ELF-1 (cell line): Measurements from ENCODE around the gene UNK.
"Not testable (repeated sequence)": the region's sequence is repeated elsewhere in the genome, so short reads cannot be mapped to it uniquely, and the experiment has no call there.

Source experiments
- DNase-seq: peaks from one replicate; pipeline ENCODE4 v3.0.0-alpha.2; 2016; ENCODE audit warnings: low read depth, low spot score

UNK gene

DNA sequence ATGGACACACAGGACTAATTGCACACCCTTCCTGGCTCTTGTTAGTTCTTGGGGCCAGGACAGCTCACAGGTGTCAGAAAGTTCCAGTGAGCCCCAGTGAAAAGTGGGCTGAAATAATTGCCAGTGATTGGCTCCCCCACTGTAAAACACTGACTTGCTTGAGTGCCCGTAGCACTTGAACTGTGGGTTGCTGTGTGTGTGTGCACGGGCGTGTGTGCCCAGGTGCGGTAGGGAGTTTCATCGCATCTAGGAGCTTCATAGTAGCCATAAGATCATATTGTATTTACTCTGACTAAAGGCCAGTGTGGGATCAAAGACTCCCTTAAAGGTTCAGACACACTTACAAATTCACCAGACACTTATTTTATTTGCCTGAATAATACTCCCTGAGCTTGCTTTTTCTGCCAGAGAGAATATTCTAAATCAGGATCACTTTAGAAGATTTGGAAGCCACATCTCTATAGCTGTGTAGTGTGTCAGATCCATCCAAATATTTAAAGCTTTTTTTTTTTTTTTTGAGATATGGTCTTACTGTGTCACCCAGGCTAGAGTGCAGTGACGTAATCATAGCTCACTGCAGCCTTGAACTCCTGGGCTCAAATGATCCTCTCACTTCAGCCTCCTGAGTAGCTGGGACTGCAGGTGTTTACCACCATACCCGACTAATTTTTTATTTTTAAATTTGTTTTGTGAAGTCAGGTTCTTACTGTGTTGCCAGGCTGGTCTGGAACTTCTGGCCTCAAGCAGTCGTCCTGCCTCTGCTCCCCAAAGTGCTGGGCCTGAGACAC lies 11.4 kb downstream of the UNK start:
- DNase-seq = no peak

DNA sequence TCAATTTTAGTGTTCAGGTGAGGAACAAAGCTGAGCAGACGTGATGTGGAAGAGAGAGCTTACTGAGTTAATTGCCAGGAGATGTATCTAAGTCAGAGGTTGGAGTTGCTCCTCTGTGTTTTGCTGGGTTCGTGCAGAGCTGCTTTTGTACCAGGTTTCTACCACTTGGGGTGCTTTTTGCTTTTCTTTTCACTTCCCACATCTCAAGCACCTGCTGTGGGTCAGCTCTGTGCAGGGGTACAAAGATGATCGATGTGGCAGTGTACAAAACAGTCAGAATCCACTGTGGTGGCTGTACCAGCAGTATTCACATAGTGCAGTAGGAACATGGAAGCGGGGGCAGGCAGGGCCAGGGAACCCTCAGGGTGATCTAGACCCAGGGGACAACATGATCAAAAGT lies 14.8 kb downstream of the UNK start:
- DNase-seq = no peak

DNA sequence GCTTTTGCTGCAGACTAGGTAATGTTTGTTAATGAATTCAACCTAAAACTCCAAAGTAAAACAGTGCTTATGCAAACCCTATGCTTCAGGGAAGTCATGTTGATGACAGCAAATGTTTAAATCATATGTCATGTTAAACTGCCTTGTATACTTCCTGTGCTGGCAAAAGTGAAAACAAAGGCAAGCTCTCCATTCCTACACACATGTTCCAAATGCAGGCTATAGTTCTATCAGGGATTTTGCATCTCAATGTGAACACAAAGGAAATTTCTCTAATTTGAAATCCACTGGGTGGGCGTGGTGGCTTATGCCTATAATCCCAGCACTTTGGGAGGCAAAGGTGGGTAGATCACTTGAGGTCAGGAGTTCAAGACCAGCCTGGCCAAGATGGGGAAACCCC lies 19.3 kb downstream of the UNK start:
- DNase-seq = no peak

DNA sequence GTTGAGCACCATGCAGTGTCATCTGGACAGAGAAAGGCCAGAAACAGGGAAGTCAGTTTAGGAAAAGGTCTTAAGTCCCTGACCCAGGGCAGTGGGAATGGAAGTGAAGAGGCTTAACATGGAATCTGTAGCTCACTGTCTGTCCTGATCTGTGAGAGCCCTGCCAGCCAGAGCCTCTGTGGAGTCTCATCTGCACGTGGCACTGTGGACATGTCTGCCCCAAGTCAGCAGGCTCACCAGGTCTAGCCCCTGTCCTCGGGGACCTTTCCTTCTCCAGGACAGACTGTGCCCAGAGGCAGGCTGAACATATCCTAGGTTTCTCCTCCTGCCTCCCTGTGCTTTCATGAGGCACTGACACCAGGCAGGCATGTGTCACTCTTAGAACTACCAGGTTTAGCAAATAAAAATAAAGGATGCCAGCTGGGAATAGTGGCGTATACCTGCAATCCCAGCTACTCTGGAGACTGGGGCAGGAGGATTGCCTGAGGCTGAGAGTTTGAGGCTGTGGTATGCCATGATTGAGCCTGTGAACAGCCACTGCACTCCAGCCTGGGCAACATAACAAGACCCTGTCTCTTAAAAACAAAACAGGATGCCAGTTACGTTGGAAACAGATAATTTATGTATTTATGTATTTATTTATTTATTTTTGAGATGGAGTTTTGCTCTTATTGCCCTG lies 22.4 kb downstream of the UNK start:
- peak; percentile 18 for DNase-seq

DNA sequence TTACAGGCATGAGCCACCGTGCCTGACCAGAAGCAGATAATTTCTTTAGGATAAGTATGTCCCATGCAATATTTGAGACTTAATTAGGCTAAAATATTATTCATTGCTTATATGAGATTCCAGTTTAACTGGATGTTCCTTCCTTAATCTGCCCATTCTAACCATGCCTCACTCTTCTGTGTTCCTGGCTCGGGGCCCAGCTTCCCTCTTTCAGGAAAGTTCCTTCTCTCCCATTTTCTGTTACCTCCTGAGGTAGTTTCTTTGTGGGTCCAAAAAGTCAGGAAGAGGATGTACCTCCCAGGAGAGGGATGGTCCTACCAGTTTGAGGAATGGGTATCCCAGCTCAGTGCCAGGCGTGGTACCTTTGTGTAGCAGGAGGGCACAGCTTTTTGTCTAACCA lies 23.3 kb downstream of the UNK start:
- DNase-seq = no peak

DNA sequence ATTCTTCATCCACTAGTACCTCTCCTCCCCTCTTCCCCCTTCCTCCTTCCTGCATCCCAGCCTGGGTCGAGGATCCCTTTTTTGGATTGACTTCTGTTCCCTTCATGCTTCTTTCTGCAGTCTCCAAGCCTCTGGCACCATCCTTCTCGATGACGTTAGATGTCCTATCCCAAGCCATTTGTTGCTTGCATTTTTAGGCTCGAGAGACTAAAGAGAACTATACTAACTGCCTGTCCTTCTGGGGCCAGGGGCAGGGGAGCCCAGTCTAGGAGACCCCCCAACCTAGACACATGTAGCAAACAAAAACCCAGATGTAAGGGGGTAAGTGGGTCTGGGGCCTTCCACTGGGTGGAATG lies 23.9 kb downstream of the UNK start:
- DNase-seq = no peak

DNA sequence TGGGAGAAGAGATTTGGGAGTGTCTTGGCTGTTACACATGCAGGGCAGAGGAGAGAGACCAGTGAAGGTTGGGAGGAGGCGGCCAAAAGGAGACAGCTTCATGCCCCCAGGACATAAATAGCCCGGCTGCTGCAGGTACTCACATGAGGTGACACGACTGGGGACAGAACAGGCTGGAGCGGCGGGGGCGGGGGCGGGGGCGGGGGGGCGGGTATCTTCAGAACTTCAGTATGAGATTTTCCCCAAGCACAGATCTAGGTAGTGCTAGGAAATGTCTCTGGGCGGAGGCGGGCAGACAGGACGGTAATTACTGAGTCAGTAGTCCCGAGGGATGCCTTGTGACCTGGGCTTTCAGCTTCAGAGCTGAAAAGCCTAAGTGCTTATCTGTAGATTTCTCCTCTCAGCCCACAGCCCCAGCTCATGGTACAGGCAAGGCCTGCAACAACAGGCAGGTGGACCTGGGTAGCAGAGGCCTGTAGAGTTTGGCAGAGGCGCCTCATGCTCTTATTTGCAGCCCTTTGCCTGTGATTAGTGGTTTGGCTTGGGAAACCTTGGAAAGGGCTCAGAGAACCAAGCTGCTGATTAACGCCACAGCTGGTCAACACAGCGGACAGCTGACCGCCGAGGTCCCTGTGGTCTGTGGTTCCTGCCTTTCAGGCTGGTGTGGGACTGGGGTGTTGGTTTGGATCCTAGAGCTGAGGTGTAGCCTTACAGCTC lies 24.5 kb downstream of the UNK start:
- peak; percentile 80 for DNase-seq

DNA sequence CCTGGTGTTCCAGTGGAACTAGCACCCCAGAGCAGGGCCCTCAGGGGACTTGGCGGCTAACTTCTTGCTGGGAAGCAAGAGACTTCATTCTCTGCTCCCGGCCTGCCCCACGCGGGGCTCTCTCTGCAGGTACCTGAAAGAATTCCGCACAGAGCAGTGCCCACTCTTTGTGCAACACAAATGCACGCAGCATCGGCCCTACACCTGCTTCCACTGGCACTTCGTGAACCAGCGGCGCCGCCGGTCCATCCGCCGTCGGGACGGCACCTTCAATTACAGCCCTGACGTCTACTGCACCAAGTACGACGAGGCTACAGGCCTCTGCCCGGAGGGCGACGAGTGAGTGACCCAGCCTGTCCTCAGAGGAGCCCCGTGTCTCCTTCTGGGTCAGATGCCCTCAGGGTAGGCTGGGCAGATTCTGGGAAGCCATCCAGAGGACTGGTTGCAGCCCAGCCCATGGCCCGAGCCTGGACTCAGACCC lies 25.1 kb downstream of the UNK start:
- no peak for DNase-seq

DNA sequence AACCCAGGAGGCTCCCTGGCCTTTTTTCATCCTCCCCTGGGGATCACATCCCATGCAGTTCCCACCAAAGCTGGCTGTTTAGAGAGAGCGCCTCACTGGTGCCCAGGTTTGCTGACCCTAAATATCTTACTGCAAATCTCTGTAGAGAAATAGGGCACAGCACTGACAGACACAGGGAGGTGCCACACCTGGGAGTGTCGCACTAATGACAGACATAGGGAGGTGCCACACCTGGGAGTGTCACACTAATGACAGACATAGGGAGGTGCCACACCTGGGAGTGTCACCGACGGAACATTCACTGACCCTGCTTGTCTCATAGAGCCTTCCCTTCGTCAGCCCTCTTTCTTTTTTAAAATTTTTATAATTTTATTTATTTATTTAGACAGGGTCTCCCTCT lies 25.6 kb downstream of the UNK start:
- no peak for DNase-seq

DNA sequence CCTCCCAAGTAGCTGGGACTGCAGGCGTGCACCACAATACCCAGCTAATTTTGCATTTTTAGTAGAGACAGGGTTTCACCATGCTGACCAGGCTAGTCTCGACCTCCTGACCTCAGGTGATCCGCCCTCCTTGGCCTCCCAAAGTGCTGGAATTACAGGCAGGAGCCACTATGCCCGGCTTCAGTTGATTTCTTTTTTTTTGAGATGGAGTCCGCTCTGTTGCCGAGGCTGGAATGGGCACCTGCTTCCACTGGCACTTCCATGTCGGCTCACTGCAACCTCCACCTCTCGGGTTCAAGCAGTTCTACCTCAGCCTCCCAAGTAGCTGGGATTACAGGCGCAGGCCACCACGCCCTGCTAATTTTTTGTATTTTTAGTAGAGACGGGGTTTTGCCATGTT lies 26.1 kb downstream of the UNK start:
- DNase-seq = not testable (repeated sequence)

DNA sequence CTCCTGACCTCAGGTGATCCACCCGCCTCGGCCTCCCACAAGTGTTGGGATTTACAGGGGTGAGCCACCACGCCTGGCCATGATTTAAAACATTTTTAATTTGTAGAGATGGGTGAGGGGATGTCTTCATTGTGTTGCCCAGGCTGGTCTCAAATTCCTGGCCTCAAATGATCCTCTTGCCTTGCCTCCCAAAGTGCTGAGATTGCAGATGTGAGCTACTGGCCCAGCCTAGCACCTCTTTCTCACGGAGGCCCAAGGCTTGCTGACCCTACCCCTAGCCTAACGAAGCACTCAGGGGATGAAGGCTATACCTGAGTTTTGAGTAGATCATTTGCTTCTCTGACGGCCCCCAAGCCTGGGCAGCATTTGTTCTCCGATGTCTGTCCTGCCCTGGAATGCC lies 26.6 kb downstream of the UNK start:
- no peak for DNase-seq

DNA sequence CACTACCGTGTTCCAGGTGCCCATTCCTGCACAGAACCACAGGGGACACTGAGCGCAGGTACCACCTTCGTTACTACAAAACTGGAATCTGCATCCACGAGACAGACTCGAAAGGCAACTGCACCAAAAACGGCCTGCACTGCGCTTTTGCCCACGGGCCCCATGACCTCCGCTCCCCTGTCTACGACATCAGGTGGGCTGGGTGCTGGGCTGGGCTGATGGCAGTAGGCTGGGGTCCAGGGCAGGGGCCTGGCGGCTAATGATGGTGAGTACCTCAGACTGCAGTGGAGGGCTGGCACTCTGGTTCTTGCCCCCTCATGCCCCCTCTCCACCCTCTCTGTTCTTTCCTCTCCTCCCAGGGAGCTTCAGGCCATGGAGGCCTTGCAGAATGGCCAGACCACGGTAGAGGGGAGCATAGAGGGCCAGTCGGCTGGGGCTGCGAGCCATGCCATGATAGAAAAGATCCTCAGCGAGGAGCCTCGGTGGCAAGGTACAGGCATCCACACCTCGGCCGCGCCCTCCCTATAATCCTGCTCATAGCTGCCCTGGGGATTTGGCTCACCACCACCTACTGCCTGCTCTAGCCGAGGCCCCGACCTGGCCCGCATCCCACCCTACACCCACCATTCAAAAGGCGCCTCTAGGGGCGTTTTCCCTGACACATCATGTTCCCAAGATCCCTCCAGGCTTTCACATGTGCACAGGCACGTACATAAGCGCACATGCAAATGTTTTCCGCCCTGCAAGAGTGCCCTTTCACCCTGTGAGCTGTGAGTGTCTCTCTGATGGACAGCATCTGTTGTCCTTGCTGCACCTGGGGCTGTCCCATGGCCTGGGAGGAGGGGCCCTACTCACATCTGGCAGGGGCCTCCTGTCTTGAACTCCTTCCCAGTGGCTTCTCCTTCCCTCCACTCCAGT lies 27.7 kb downstream of the UNK start:
- no peak for DNase-seq

DNA sequence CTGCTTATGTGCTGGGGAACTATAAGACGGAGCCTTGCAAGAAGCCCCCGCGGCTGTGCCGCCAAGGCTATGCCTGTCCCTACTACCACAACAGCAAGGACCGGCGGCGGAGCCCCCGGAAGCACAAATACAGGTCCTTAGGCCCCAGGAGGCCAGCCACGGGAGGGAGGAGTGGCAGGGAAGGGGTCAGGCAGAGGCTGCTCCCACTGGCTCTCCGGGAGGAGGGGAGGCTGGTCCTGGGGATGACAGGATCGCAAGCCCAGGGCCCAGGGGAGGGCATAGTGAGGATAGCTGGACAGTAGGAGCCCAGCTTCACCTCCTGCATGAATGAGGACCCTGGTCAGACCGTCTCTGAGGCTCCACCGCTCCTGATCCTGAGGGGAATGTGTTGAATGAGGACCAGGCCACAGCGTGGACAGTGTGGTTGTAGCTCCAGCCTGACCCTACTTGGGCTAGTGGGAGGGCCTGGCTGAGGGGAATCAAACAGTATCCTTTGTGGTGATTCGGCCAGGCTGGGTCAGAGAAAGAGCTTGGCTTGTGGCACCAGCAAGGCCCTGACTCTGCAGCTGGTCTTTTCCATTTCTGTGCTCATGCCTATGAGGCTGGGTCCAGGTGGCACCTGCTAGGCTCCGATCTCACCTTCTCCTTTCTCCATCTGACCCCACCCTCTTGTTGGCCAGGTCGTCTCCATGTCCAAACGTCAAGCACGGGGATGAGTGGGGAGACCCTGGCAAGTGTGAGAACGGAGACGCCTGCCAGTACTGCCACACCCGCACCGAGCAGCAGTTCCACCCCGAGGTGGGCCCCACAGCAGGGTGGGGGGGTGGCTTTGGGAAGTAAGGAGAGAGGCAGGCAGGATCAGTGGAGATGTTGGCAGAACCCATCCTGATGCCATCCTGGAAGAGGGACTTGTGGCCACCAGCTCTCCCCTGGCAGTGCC lies 28.7 kb downstream of the UNK start:
- no peak for DNase-seq

DNA sequence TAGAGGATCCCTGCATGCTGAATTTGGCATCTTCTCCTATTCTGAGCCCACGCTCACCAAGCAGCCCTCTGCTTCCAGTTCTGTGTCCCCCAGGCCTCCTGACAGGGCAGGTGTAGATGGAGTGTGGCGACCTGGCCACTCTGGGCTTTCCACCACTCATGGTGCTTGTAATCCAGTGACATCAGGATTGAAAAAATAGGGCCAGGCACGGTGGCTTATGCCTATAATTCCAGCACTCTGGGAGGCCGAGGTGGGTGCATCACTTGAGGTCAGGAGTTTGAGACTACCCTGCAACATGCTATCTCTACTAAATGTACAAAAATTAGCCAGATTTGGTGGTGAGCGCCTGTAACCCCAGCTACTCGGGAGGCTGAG lies 29.4 kb downstream of the UNK start:
- no peak for DNase-seq

DNA sequence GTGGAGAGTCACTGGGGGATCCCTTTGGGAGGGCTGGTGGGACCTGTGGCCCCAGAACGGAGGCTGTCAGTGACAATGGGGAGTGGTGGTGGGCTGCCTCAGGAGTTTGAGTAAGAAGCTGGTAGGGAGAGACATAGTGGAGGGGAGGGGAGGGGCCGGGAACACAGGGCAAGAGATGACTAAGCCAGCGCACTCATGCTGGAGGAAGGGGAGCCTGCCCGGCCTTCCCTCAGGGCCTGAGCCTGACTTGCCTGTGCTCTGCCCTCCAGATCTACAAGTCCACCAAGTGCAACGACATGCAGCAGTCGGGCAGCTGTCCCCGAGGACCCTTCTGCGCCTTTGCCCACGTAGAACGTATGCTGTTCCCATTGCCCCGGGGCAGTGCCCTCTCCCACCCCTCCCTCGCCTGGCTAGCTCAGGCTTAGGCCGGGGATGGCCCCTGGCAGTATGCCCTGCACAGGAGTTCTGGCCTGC lies 30.3 kb downstream of the UNK start:
- peak; percentile 53 for DNase-seq

DNA sequence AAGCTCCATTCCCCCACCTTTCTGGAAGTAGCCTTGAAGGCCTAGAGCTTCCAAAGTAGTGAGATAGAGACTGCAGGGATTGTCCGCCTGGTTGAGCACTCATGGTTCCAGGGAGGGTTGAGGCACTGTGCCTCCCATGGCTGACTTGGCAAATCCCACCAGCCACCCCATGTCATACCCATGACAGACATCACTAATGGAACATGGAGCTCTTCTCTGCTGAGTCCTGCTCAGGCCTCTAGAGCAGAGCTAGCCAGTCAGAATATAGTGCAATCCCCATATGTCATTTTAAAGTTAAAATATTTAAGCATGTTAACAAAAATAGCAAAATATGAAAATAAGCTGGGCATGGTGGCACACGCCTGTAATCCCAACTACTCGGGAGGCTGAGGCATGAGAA lies 30.8 kb downstream of the UNK start:
- DNase-seq = no peak

DNA sequence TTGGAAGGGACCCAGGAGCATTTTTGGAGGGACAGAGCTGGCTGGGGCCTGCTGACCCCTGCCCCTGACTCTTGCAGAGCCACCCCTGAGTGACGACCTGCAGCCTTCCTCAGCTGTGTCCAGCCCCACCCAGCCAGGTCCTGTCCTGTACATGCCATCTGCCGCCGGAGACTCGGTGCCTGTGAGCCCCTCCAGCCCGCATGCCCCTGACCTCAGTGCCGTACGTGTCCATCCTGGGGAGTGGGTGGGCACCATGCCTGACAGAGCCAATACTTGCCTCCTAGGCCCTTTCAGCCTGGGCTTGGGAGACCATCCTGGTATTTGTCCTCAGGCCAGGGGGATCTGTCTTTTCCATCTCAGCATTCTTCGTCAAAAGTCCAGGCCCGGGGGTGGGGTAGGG lies 32.1 kb downstream of the UNK start:
- DNase-seq = peak; percentile 29

DNA sequence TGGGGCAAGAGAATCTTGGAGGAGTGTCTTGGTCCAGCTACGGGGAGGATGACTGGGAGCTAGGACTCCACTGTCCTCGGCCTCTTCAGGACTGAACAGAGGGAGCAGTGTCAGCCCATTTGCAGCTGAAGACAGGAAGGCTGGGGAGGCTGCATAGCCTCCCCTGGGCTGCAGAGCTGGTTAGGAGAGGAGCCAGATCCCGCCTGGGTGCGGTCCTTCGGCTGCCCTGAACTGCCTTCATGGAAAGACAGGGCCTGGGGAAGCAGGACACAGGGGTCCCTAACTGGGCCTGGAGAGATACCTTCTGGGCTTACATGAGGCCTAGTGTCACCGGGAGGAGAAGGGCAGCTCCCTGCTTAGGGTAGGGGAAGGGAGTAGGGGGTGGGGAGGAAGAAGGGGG lies 33.0 kb downstream of the UNK start:
- DNase-seq = no peak

DNA sequence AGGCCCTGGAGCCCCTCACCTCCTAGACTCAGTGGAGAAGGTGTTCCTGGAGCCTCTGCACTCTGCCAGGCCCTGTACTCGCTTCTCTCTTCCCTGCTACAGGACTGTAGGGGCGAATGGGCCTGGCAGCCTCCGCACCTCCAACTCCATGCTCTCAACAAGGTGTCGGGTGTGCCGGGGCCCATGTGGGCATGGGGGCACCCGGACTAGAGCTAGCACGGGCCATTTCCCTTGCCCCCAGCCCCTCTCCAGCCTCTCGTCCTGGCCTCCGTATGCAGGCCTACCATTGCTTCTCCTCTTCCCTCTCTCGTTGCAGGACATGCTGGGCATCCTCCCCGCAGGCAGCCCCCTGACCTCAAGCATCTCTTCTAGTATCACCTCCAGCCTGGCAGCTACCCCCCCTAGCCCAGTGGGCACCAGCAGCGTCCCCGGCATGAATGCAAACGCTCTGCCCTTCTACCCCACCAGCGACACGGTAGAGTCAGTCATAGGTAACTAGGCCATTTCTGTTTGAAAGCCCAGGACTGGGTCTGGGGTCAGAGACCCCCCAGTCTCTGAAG lies 33.8 kb downstream of the UNK start:
- no peak for DNase-seq

DNA sequence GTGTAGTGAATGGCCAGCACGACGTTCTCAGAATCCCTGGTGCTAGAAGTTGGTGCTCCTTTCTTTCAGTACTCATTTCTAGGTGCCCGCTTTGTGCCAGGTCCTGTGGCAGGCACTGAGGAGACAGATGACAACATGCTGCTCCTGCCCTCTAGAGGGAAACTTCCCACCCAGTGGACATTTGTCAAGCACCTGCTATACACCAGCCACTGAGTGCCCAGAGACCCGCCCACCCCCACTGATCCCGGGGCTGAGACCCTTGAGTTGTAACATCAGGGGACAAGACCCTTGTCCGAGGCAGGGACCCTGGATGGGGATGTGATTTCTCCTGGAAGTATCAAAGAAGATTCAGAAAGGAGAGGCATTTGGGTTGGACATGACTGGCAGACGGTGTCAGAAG lies 34.5 kb downstream of the UNK start:
- no peak for DNase-seq
